ENCODE measurements around the gene FMNL2. TPM values are rescaled to one million over a fixed set of nuclear protein-coding genes. Genes with fewer than 3 reads are reported as not detected.

Gene FMNL2
- total and polyA plus RNA-seq, 2 of the 4 experiments (the other 2 are of a cell fraction): 10.9 to 11.4 TPM

GRCh38 chr2:152462779-152463178 lies 127.8 kb downstream of the FMNL2 start:
- intact Hi-C loops (cut with micrococcal nuclease) (no loop called here), in situ Hi-C loops (cut with MboI; ENCODE audit: low sequenced_read_pairs) (no loop called here)
- H3K36me3 ChIP-seq (ENCODE audit: control insufficient read depth, insufficient read depth, low read length): no peaks in the 10 kb centered on the region

More at GRCh38 chr2:152462779-152463178, 127.8 kb downstream of the FMNL2 start:
- ATAC-seq (ENCODE audit: low read depth) (no peak), DNase-seq (no peak)
- dilution Hi-C loops (cut with HindIII; ENCODE audit: low sequenced_read_pairs, unreplicated experiment): no loop called here
- Histone ChIP-seq H3K4me2 (ENCODE audit: low read depth, low read length) (no peak overlapping the region), H2BK5ac (ENCODE audit: low read depth, low read length, poor library complexity, severe bottlenecking) (no peak overlapping the region), H2BK120ac (ENCODE audit: low read depth, low read length) (no peak overlapping the region), H3K27ac (ENCODE audit: insufficient read depth, low read length) (no peak overlapping the region), H2BK15ac (ENCODE audit: low read depth, low read length) (no peak overlapping the region), H2BK20ac (ENCODE audit: low read depth, low read length) (no peak overlapping the region), H3K4me1 (ENCODE audit: control insufficient read depth, insufficient read depth, low read length) (peaks cover 9% of the 10 kb centered on the region), H3K4ac (ENCODE audit: low read depth, low read length) (no peak overlapping the region), H2AK5ac (ENCODE audit: low read depth, low read length) (no peak overlapping the region), H3K23ac (ENCODE audit: low read depth, low read length) (no peak overlapping the region), H3K4me3 (ENCODE audit: insufficient read depth, low read depth, low read length) (no peak overlapping the region), H3K56ac (ENCODE audit: extremely low read depth, insufficient read depth, low read length) (no peak overlapping the region), H3K9me3 (ENCODE audit: control insufficient read depth, insufficient read depth, low read length) (no peaks in the 10 kb centered on the region), H3K9me1 (ENCODE audit: insufficient read depth, low read length) (peaks cover 16% of the 10 kb centered on the region), H3K79me1 (ENCODE audit: low read depth in 1 of 2, low read length in 2 of 2) (peaks cover 19 to 34% of the 10 kb centered on the region in 2 experiments; a peak in 3 of 4 replicates), H2AK9ac (replicated peaks; ENCODE audit: low read depth, low read length, poor library complexity) (no peak overlapping the region), H4K91ac (ENCODE audit: insufficient read depth, low read depth, low read length) (no peak overlapping the region), H2AFZ (replicated peaks; ENCODE audit: low read length, poor library complexity) (no peak overlapping the region), H3K9ac (ENCODE audit: low read depth, low read length) (no peak overlapping the region), H3K18ac (ENCODE audit: low read depth, low read length) (no peak overlapping the region), H3K14ac (replicated peaks; ENCODE audit: low read depth, low read length) (no peak overlapping the region), H4K5ac (ENCODE audit: low read depth, low read length) (no peak overlapping the region), H4K8ac (ENCODE audit: low read depth in 2 of 2, low read length in 2 of 2) (no peak overlapping the region), H4K20me1 (ENCODE audit: insufficient read depth, low read length) (peaks cover 19% of the 10 kb centered on the region; the same call in 1 of the 2 replicates), H3K27me3 (ENCODE audit: control insufficient read depth, insufficient read depth, low read length) (no peaks in the 10 kb centered on the region)
- no TSS peak for BruUV-seq (replicated peaks)
- CTCF ChIA-PET: no interaction called here
- WGBS, 2 experiments (ENCODE audit: extremely low coverage in 2 of 2, insufficient read length in 1 of 2): no CpG with 5 or more reads among the region's 5 CpGs
- POLR2A ChIA-PET (ENCODE audit: unreplicated experiment): no interaction called here
- TF ChIP-seq CEBPB (IDR thresholded peaks at IDR 0.05; ENCODE audit: low read depth, low read length) (no peak), FOS (IDR thresholded peaks at IDR 0.05; ENCODE audit: low read depth, low read length) (no peak), RAD21 (IDR thresholded peaks at IDR 0.05; ENCODE audit: low read length) (no peak)
- TF ChIP-seq, protein P1, sequence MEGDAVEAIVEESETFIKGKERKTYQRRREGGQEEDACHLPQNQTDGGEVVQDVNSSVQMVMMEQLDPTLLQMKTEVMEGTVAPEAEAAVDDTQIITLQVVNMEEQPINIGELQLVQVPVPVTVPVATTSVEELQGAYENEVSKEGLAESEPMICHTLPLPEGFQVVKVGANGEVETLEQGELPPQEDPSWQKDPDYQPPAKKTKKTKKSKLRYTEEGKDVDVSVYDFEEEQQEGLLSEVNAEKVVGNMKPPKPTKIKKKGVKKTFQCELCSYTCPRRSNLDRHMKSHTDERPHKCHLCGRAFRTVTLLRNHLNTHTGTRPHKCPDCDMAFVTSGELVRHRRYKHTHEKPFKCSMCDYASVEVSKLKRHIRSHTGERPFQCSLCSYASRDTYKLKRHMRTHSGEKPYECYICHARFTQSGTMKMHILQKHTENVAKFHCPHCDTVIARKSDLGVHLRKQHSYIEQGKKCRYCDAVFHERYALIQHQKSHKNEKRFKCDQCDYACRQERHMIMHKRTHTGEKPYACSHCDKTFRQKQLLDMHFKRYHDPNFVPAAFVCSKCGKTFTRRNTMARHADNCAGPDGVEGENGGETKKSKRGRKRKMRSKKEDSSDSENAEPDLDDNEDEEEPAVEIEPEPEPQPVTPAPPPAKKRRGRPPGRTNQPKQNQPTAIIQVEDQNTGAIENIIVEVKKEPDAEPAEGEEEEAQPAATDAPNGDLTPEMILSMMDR (conservative IDR thresholded peaks at IDR 0.05; ENCODE audit: low read depth, low read length): no peak

Measured in IMR-90 (cell line).